Non-pigmented ciliary epithelial cell (primary cell): ENCODE results near the gene PAIP1.
"Not testable (repeated sequence)": the region's sequence is repeated elsewhere in the genome, so short reads cannot be mapped to it uniquely, and the experiment has no call there.

Source experiments
- DNase-seq: peaks from one replicate; pipeline ENCODE4 v3.0.0-alpha.2; 2010; ENCODE audit warnings: low read depth

Gene PAIP1

GRCh38 chr5:43556857-43557542 lies at the start of gene PAIP1:
Gene PAIP1 (minus strand): TSS chr5:43557077. CDS start chr5:43556846, 231 bp downstream.
- no peak for DNase-seq

GRCh38 chr5:43606351-43606750 lies 49.5 kb upstream of the PAIP1 start:
- DNase-seq, result no peak

GRCh38 chr5:43604699-43605098 lies 47.8 kb upstream of the PAIP1 start:
- no peak for DNase-seq

- DNase-seq, result no peak
These were observed 46.7 kb upstream of the PAIP1 start for GRCh38 chr5:43603344-43604217.

GRCh38 chr5:43602461-43603343 lies 45.8 kb upstream of the PAIP1 start, which contains the start of gene NNT:
Gene NNT (plus strand): TSS chr5:43603180. CDS start chr5:43609196, 6,016 bp downstream.
- no peak for DNase-seq

GRCh38 chr5:43601454-43602260 lies 44.8 kb upstream of the PAIP1 start:
- peak; percentile 5 for DNase-seq

GRCh38 chr5:43598927-43599326 lies 42.0 kb upstream of the PAIP1 start:
- not testable (repeated sequence) for DNase-seq

- no peak for DNase-seq
These were observed 35.5 kb upstream of the PAIP1 start for GRCh38 chr5:43592363-43592762.

- no peak for DNase-seq
These were observed 33.8 kb upstream of the PAIP1 start for GRCh38 chr5:43590700-43591099.

GRCh38 chr5:43589310-43589709 lies 32.4 kb upstream of the PAIP1 start:
- no peak for DNase-seq

GRCh38 chr5:43588842-43589241 lies 32.0 kb upstream of the PAIP1 start:
- no peak for DNase-seq

- no peak for DNase-seq
These were observed 27.4 kb upstream of the PAIP1 start for GRCh38 chr5:43584166-43584699.

GRCh38 chr5:43583724-43584123 lies 26.8 kb upstream of the PAIP1 start:
- DNase-seq, result no peak

- no peak for DNase-seq
These were observed 25.5 kb upstream of the PAIP1 start for GRCh38 chr5:43582082-43583005.

- no peak for DNase-seq
These were observed 24.5 kb upstream of the PAIP1 start for GRCh38 chr5:43581398-43581797.

GRCh38 chr5:43580402-43581210 lies 23.7 kb upstream of the PAIP1 start:
- DNase-seq, result not testable (repeated sequence)

GRCh38 chr5:43573058-43573457 lies 16.2 kb upstream of the PAIP1 start:
- no peak for DNase-seq

GRCh38 chr5:43572357-43572756 lies 15.5 kb upstream of the PAIP1 start:
- DNase-seq, result no peak

- no peak for DNase-seq
These were observed 14.4 kb upstream of the PAIP1 start for GRCh38 chr5:43571237-43571636.
